Neural cell (in vitro differentiated cells): ENCODE data around the gene ABAT. TPM values are rescaled to one million over a fixed set of nuclear protein-coding genes. Genes with fewer than 3 reads are reported as not detected.

ENCODE experiments used
- H2AFZ ChIP-seq: fragments of 200-600, 300-800 bp; sonication (generic), shearing (Covaris generic); 2 replicates; pipeline ENCODE4 v1.6.0; 2014; ENCODE audit warnings: low read depth, mild to moderate bottlenecking, antibody characterized with exemption, low read length, moderate library complexity
- H3F3A ChIP-seq: fragments of 200-600 bp; shearing (Covaris generic); 2 replicates; pipeline ENCODE4 v1.6.1; 2016; ENCODE audit warnings: mild to moderate bottlenecking, moderate library complexity, mixed read lengths, antibody characterized with exemption, low read length; ENCODE audit not compliant: insufficient read depth, poor library complexity, severe bottlenecking
- H3K27ac ChIP-seq: fragments of 200-600, 300-800 bp; sonication (generic), shearing (Covaris generic); 2 replicates; pipeline ENCODE4 v1.5.1; 2014; ENCODE audit warnings: mild to moderate bottlenecking, low read length, moderate library complexity
- H3K27me3 ChIP-seq: fragments of 300-800, 200-600 bp; sonication (generic), shearing (Covaris generic); 2 replicates; pipeline ENCODE4 v1.6.0; 2014; ENCODE audit warnings: mild to moderate bottlenecking, low read depth, low read length, moderate library complexity; ENCODE audit not compliant: insufficient read depth
- H3K36me3 ChIP-seq: fragments of 300-800, 200-600 bp; sonication (generic), shearing (Covaris generic); 2 replicates; pipeline ENCODE4 v1.5.1; 2014; ENCODE audit warnings: mild to moderate bottlenecking, antibody characterized with exemption, low read length, moderate library complexity; ENCODE audit not compliant: insufficient read depth
- H3K4me2 ChIP-seq: fragments of 300-800, 200-600 bp; sonication (generic), shearing (Covaris generic); 2 replicates; pipeline ENCODE4 v1.6.0; 2014; ENCODE audit warnings: mild to moderate bottlenecking, low read length
- H3K4me3 ChIP-seq: fragments of 300-800, 200-600 bp; sonication (generic), shearing (Covaris generic); 2 replicates; pipeline ENCODE4 v1.5.1; 2014; ENCODE audit warnings: mild to moderate bottlenecking, low read length, moderate library complexity
- H3K79me2 ChIP-seq: fragments of 200-600 bp; shearing (Covaris generic); replicated peaks from 2 replicates; pipeline ENCODE4 v1.6.0; 2014; ENCODE audit warnings: mild to moderate bottlenecking, low read length, moderate library complexity; ENCODE audit not compliant: insufficient read depth
- H3K9ac ChIP-seq: fragments of 300-800, 200-600 bp; sonication (generic), shearing (Covaris generic); 2 replicates; pipeline ENCODE4 v1.6.1; 2016; ENCODE audit warnings: mild to moderate bottlenecking, low read length, mixed read lengths
- H3K9me2 ChIP-seq: fragments of 200-600 bp; shearing (Covaris generic); 2 replicates; pipeline ENCODE4 v1.6.1; 2016; ENCODE audit warnings: mild to moderate bottlenecking, low read length, mixed read lengths; ENCODE audit not compliant: insufficient read depth
- H3K9me3 ChIP-seq: fragments of 200-600, 300-800 bp; sonication (generic), shearing (Covaris generic); 2 replicates; pipeline ENCODE4 v1.6.1; 2016; ENCODE audit warnings: mild to moderate bottlenecking, mixed run types, low read length, moderate library complexity, mixed read lengths
- H4K20me1 ChIP-seq: fragments of 200-600 bp; shearing (Covaris generic); 2 replicates; pipeline ENCODE4 v1.6.1; 2016; ENCODE audit warnings: mild to moderate bottlenecking, mixed run types; ENCODE audit not compliant: insufficient read depth
- EP300 ChIP-seq: fragments of 450-650 bp; conservative IDR thresholded peaks from 2 replicates; pipeline ENCODE4 v1.6.1; 2014; ENCODE audit warnings: antibody characterized with exemption, mild to moderate bottlenecking, moderate library complexity; ENCODE audit not compliant: poor library complexity, severe bottlenecking
- EZH2 ChIP-seq: fragments of 200-600, 300-800 bp; shearing (Covaris generic), sonication (generic); IDR thresholded peaks from 2 replicates; pipeline ENCODE4 v1.6.1; 2014; ENCODE audit warnings: antibody characterized with exemption, low read length, borderline replicate concordance, mild to moderate bottlenecking; ENCODE audit not compliant: insufficient read depth, poor library complexity, severe bottlenecking
- MXI1 ChIP-seq: fragments of 450-650 bp; conservative IDR thresholded peaks from 2 replicates; pipeline ENCODE4 v1.6.1; 2014; ENCODE audit warnings: antibody characterized with exemption, mild to moderate bottlenecking; ENCODE audit not compliant: poor library complexity, severe bottlenecking
- POLR2AphosphoS5 ChIP-seq: IDR thresholded peaks from 2 replicates; pipeline ENCODE4 v1.6.1; 2012
- RAD21 ChIP-seq: fragments of 450-650 bp; conservative IDR thresholded peaks from 2 replicates; pipeline ENCODE4 v1.6.1; 2014; ENCODE audit warnings: antibody characterized with exemption, mild to moderate bottlenecking, moderate library complexity
- SMC3 ChIP-seq: fragments of 450-650 bp; conservative IDR thresholded peaks from 2 replicates; pipeline ENCODE4 v1.6.1; 2014; ENCODE audit warnings: antibody characterized with exemption, mild to moderate bottlenecking, moderate library complexity; ENCODE audit not compliant: poor library complexity
- TAF1 ChIP-seq: IDR thresholded peaks from 2 replicates; pipeline ENCODE4 v1.6.1; 2012; ENCODE audit warnings: low read depth
- polyA plus RNA-seq: library from polyadenylated mRNA; depleted of rRNA; stranded (reverse); fragments of >200 nt; gene quantifications from 2 replicates; pipeline ENCODE4 v1.2.3, GENCODE V29; 2014
- TF ChIP-seq, protein P1 (sequence below): IDR thresholded peaks from 2 replicates; pipeline ENCODE4 v1.6.1; 2012; ENCODE audit warnings: borderline replicate concordance
- TF ChIP-seq, protein P2 (sequence below): fragments of 450-650 bp; IDR thresholded peaks from 2 replicates; pipeline ENCODE4 v1.5.1; 2014; ENCODE audit warnings: antibody characterized with exemption, mild to moderate bottlenecking, moderate library complexity; ENCODE audit not compliant: poor library complexity, severe bottlenecking

ABAT gene
- polyA plus RNA-seq, 1 donor from 2014 or later, result 125 TPM

DNA sequence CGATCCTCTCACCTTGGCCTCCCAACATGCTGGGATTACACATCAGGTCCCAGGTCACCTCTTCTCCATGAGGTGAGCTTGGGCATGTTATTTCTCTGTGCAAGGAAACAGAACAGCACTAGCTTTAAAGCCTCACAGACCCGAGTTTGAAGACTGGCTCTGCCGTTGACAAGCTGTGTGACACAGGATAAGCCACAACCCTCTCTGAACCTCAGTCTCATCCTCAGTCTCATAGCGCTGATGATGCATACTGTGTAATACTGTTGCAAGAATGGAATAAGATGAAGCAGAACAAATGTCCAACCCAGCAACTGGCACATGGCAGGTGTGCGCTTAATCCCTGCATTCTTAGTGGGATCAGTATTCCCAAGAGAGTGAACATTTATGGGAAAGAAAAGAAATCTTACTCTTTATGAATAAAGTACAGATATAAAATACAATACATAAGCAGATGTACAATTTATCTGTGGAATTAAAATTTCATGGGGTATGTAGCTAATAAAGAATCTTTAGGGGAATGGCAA lies 43.5 kb downstream of the ABAT start:
- Histone ChIP-seq H3K9me2 (no peaks in the 10 kb centered on the region), H3K79me2 (peaks cover 79% of the 10 kb centered on the region), H3K27ac (no peak overlapping the region), H3K27me3 (no peaks in the 10 kb centered on the region), H3F3A (peaks cover 11% of the 10 kb centered on the region), H2AFZ (no peak overlapping the region), H3K36me3 (no peaks in the 10 kb centered on the region), H3K4me2 (no peak overlapping the region), H3K9me3 (no peaks in the 10 kb centered on the region), H4K20me1 (no peaks in the 10 kb centered on the region), H3K4me3 (no peak overlapping the region), H3K9ac (no peak overlapping the region)
- TF ChIP-seq EZH2, result no peak
- no peak for TF ChIP-seq EP300
- no peak for TF ChIP-seq SMC3
- TF ChIP-seq, protein P1, sequence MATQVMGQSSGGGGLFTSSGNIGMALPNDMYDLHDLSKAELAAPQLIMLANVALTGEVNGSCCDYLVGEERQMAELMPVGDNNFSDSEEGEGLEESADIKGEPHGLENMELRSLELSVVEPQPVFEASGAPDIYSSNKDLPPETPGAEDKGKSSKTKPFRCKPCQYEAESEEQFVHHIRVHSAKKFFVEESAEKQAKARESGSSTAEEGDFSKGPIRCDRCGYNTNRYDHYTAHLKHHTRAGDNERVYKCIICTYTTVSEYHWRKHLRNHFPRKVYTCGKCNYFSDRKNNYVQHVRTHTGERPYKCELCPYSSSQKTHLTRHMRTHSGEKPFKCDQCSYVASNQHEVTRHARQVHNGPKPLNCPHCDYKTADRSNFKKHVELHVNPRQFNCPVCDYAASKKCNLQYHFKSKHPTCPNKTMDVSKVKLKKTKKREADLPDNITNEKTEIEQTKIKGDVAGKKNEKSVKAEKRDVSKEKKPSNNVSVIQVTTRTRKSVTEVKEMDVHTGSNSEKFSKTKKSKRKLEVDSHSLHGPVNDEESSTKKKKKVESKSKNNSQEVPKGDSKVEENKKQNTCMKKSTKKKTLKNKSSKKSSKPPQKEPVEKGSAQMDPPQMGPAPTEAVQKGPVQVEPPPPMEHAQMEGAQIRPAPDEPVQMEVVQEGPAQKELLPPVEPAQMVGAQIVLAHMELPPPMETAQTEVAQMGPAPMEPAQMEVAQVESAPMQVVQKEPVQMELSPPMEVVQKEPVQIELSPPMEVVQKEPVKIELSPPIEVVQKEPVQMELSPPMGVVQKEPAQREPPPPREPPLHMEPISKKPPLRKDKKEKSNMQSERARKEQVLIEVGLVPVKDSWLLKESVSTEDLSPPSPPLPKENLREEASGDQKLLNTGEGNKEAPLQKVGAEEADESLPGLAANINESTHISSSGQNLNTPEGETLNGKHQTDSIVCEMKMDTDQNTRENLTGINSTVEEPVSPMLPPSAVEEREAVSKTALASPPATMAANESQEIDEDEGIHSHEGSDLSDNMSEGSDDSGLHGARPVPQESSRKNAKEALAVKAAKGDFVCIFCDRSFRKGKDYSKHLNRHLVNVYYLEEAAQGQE, result no peak
- TF ChIP-seq TAF1, result no peak
- no peak for TF ChIP-seq MXI1
- TF ChIP-seq RAD21, result no peak
- TF ChIP-seq, protein P2, sequence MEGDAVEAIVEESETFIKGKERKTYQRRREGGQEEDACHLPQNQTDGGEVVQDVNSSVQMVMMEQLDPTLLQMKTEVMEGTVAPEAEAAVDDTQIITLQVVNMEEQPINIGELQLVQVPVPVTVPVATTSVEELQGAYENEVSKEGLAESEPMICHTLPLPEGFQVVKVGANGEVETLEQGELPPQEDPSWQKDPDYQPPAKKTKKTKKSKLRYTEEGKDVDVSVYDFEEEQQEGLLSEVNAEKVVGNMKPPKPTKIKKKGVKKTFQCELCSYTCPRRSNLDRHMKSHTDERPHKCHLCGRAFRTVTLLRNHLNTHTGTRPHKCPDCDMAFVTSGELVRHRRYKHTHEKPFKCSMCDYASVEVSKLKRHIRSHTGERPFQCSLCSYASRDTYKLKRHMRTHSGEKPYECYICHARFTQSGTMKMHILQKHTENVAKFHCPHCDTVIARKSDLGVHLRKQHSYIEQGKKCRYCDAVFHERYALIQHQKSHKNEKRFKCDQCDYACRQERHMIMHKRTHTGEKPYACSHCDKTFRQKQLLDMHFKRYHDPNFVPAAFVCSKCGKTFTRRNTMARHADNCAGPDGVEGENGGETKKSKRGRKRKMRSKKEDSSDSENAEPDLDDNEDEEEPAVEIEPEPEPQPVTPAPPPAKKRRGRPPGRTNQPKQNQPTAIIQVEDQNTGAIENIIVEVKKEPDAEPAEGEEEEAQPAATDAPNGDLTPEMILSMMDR, result no peak
- no peak for TF ChIP-seq POLR2AphosphoS5

DNA sequence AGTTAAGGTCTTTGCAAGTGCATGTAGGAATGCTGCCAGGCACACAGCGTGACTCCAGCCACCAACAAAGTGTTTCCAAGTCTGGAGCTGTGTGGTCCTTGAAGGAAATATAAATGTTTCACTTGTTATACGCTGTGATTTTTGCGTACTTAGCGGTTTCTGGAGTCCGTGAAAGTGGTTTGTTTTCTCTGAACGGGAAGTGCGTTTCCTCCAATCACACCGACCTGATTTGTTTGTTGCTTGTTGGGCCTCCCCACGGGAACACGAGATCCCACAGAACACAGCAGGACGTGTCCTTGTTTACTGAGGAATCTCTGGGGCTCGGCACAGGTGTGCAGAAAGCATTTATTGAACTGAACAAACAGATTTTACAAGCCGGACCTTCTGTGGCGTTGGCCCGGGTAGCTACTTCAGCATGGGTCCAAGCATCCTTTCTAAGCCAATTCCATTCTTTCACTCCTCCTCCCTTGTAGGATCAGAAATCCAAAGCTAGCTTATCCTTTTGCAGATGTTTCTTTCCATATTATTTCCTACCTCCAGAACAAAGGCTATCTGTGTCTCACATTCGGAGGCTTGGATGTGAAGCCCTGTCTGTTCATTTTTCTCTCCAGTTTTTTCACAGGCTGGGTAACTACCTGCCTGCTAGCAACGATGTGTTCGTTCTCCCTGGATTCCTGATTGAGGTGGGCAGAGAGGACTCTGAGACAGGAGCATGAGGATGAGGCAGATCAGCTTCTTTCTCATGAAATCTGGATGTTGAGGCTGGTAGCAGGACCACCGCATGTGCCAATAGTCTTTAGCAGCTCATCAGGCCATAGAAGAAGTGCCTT lies 44.6 kb downstream of the ABAT start:
- H3K9ac ChIP-seq, result peak overlapping the region; percentile 11
- H3K27ac ChIP-seq, result peak overlapping the region; percentile 80

More for the DNA sequence above, 44.6 kb downstream of the ABAT start:
- Histone ChIP-seq H3K4me2 (no peak overlapping the region), H3K9me3 (no peaks in the 10 kb centered on the region), H2AFZ (no peak overlapping the region), H3K9me2 (no peaks in the 10 kb centered on the region), H3K27me3 (no peaks in the 10 kb centered on the region), H3F3A (peaks cover 11% of the 10 kb centered on the region), H3K36me3 (no peaks in the 10 kb centered on the region), H4K20me1 (no peaks in the 10 kb centered on the region), H3K4me3 (peak overlapping the region; percentile 13), H3K79me2 (peaks cover 87% of the 10 kb centered on the region)
- TF ChIP-seq TAF1 (no peak), SMC3 (no peak), RAD21 (no peak), POLR2AphosphoS5 (no peak), MXI1 (no peak), EP300 (no peak), EZH2 (no peak)
- TF ChIP-seq, protein P1, result no peak
- TF ChIP-seq, protein P2, result no peak
